Colonic mucosa (tissue), 4 donors: Measurements from ENCODE around the gene ODC1. TPM values are rescaled to one million over a fixed set of nuclear protein-coding genes. Genes with fewer than 3 reads are reported as not detected.

Source experiments
- DNase-seq: peaks from one replicate; pipeline ENCODE4 v3.0.0-alpha.2; 2020
- H3K27ac ChIP-seq: fragments of 200-600 bp; one replicate; pipeline ENCODE4 v1.8.0; 2021
- H3K27me3 ChIP-seq: fragments of 200-600 bp; one replicate; pipeline ENCODE4 v1.8.0; 2021
- H3K36me3 ChIP-seq: fragments of 200-600 bp; one replicate; pipeline ENCODE4 v1.8.0; 2021
- H3K4me1 ChIP-seq: fragments of 200-600 bp; one replicate; pipeline ENCODE4 v1.8.0; 2021; ENCODE audit warnings: mild to moderate bottlenecking
- H3K4me3 ChIP-seq: fragments of 200-600 bp; one replicate; pipeline ENCODE4 v1.8.0; 2021
- H3K9ac ChIP-seq, 2 donors: one replicate each; pipeline ENCODE4 v1.7.0; 2013; ENCODE audit warnings: control low read depth in 2 of 2, low read depth in 2 of 2, low read length in 2 of 2
- H3K9me3 ChIP-seq: fragments of 200-600 bp; one replicate; pipeline ENCODE4 v1.8.0; 2021
- intact Hi-C: fragments of 100-400 bp; cut with DNase I; formaldehyde crosslinking; loops from one replicate; pipeline ENCODE4 v1.14.1; 2022
- total RNA-seq, 2 donors: library from RNA; stranded (reverse); fragmentation: NEBNext Ultra II Directional in 1 of 2; extraction: Animal tissue kit (Norgen Biotek cat#: 25700) in 1 of 2; gene quantifications; one replicate each; pipeline ENCODE4 v1.2.1, GENCODE V29; 2021
- TF ChIP-seq, protein P1 (sequence below): fragments of 200-600 bp; IDR thresholded peaks from one replicate; pipeline ENCODE4 v1.8.0; 2022; ENCODE audit warnings: antibody characterized with exemption, mild to moderate bottlenecking
- donor health status: healthy.
- donor health status: DM: no; HTN: no; CAD: no.
- donor health status: DM: no; HTN: no; CAD: no.

The ODC1 gene
- total RNA-seq, 2 donors from 2014 or later: 45.8 to 107 TPM

DNA sequence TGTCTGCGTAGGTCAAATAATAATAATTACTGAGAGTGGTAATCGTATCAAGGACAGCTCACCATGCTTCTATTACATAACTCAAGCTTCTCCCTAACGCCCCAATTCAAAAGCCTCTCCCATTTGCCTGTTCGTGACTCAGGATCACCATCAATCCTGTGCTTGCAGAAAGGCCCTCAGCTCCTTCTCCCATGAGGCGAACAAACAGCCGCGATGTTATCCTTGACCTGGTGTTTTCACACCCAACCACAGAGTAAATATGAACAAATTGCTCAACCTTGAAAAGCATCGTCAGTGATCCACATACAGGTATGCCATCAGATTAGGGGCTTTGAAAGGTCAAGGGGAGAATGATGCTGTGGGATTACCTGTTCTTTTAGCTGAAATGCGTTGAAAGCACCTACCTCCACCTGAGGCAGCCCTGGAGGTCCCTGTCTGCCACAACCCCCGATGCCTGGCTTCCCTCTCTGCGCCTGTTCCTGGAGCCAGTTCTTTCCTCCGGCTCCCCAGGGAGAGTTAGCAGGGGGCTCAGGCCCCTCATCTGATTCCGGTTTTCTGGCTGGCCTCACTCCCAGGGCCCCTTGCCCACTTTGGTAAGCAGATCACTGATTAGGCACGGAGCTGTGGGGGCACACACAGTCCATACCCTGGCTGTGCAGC is 39.1 kb upstream of the ODC1 start:
- Histone ChIP-seq H3K27ac (no peak overlapping the region), H3K9me3 (no peaks in the 10 kb centered on the region), H3K4me3 (no peak overlapping the region), H3K27me3 (no peaks in the 10 kb centered on the region), H3K4me1 (peaks cover 4% of the 10 kb centered on the region), H3K36me3 (no peaks in the 10 kb centered on the region), H3K9ac (no peak overlapping the region)
- intact Hi-C loops: no loop called here
- TF ChIP-seq, protein P1, sequence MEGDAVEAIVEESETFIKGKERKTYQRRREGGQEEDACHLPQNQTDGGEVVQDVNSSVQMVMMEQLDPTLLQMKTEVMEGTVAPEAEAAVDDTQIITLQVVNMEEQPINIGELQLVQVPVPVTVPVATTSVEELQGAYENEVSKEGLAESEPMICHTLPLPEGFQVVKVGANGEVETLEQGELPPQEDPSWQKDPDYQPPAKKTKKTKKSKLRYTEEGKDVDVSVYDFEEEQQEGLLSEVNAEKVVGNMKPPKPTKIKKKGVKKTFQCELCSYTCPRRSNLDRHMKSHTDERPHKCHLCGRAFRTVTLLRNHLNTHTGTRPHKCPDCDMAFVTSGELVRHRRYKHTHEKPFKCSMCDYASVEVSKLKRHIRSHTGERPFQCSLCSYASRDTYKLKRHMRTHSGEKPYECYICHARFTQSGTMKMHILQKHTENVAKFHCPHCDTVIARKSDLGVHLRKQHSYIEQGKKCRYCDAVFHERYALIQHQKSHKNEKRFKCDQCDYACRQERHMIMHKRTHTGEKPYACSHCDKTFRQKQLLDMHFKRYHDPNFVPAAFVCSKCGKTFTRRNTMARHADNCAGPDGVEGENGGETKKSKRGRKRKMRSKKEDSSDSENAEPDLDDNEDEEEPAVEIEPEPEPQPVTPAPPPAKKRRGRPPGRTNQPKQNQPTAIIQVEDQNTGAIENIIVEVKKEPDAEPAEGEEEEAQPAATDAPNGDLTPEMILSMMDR: no peak
- no peak for DNase-seq

DNA sequence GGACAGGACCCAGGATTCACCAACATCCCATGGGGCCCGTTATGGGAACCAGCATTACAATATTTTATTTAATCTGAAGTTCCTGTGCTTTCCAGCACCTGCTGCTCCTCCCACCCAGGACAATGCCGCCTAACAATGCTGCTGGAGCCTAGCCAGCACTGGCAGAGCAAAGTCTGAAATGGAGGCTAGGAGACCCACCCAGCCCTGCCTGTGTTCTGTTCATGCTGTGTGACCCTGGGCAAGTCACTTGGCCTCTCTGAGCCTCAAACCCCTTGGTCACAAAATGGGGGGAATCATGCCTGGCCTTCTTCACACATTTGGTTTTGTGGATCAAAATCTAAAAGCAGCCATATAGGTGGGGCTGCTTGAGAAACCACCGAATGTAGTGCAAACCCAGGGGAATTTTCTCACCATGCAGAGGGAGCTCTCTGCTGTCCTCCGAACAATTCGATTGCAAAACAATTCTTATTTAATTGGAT is 38.5 kb upstream of the ODC1 start:
- no peaks in the 10 kb centered on the region for H3K36me3 ChIP-seq
- intact Hi-C loops: no loop called here
- TF ChIP-seq, protein P1: no peak
- peaks cover 4% of the 10 kb centered on the region for H3K4me1 ChIP-seq
- H3K9ac ChIP-seq: no peak overlapping the region
- no peaks in the 10 kb centered on the region for H3K27me3 ChIP-seq
- no peak overlapping the region for H3K27ac ChIP-seq
- no peak overlapping the region for H3K4me3 ChIP-seq
- peak; percentile 90 for DNase-seq
- no peaks in the 10 kb centered on the region for H3K9me3 ChIP-seq

DNA sequence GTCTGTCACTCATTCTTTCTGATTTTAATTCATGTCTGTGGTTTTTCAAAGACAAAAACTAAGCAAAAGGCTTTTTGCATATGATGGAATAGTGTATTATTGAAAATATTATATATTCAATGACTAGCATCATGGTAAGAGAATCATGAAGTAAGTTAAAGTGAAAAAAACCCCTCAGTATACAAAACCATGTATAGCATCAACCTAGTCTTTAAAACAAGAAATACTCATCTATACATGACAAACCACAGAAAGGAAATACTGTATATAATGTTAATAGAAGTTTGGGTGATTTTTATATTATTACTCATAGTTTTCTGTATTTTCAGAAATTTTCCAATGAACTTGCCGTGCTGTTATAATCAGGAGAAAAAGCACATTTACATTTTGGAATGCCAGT is 38.0 kb upstream of the ODC1 start:
- intact Hi-C loops: no loop called here
- DNase-seq: no peak

DNA sequence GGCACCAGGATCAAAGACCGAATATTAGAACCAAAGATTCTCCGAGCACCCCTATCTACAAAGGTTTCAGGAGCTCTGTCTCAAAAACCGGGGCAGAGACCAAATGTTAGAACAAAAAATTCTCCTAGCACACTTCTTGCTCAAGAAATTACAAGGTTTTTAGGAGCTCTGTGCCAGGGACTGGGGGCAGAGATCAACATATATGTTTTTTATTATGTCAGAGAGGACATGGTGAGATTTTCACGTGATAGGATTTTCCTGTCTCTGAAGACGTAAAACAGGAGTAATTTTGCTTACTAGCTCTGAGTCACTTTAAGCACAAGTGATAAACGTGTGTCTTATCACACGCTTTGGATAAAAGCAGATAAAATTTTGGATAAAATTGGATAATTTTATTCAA is 34.8 kb upstream of the ODC1 start:
- intact Hi-C loops: no loop called here
- H3K4me3 ChIP-seq: no peak overlapping the region

More for the DNA sequence above, 38.0 kb upstream of the ODC1 start:
- H3K27me3 ChIP-seq: no peaks in the 10 kb centered on the region
- no peak overlapping the region for H3K4me3 ChIP-seq
- no peak overlapping the region for H3K27ac ChIP-seq
- no peaks in the 10 kb centered on the region for H3K9me3 ChIP-seq
- no peaks in the 10 kb centered on the region for H3K36me3 ChIP-seq
- H3K4me1 ChIP-seq: peaks cover 4% of the 10 kb centered on the region
- no peak overlapping the region for H3K9ac ChIP-seq
- TF ChIP-seq, protein P1: no peak

DNA sequence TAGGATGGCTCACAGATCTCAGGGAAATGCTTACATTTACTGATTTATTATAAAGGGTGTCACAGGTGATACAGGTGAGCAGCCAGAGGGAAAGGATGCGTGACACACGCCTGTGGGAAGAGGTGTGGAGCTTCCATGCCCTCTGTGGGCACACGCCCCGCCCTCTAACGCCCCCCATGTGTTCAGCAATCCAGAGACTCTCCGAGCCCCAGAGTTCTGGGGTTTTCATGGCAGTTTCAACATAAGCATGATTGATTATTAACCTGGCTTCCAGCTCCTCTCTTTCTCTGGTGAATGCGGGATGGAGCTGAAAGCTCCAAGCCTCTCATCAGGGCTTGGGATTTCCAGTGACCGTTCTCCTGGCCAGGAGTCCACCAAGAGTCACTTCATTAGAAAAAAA is 34.3 kb upstream of the ODC1 start:
- no peaks in the 10 kb centered on the region for H3K36me3 ChIP-seq
- intact Hi-C loops: no loop called here

More for the DNA sequence above, 34.8 kb upstream of the ODC1 start:
- no peak overlapping the region for H3K9ac ChIP-seq
- no peak for DNase-seq
- no peaks in the 10 kb centered on the region for H3K36me3 ChIP-seq
- no peaks in the 10 kb centered on the region for H3K9me3 ChIP-seq
- no peak overlapping the region for H3K27ac ChIP-seq
- TF ChIP-seq, protein P1: no peak
- H3K27me3 ChIP-seq: no peaks in the 10 kb centered on the region
- no peaks in the 10 kb centered on the region for H3K4me1 ChIP-seq

More for the DNA sequence above, 34.3 kb upstream of the ODC1 start:
- no peak overlapping the region for H3K4me3 ChIP-seq
- no peak overlapping the region for H3K27ac ChIP-seq
- TF ChIP-seq, protein P1: no peak
- no peaks in the 10 kb centered on the region for H3K9me3 ChIP-seq
- no peaks in the 10 kb centered on the region for H3K27me3 ChIP-seq
- no peaks in the 10 kb centered on the region for H3K4me1 ChIP-seq
- H3K9ac ChIP-seq: no peak overlapping the region
- no peak for DNase-seq
